HEK293T (cell line): ENCODE data around the gene RASGRP4.

Source experiments
- CTBP1 ChIP-seq: fragments of 450-650 bp; IDR thresholded peaks from 2 replicates; pipeline ENCODE4 v1.6.1; 2016; ENCODE audit warnings: borderline replicate concordance
- NFRKB ChIP-seq: fragments of 450-650 bp; IDR thresholded peaks from 2 replicates; pipeline ENCODE4 v1.6.1; 2016; ENCODE audit warnings: mild to moderate bottlenecking, moderate library complexity
- SUZ12 ChIP-seq: fragments of 450-650 bp; IDR thresholded peaks from 2 replicates; pipeline ENCODE4 v1.6.1; 2016; ENCODE audit warnings: mild to moderate bottlenecking
- ZNF384 ChIP-seq: fragments of 450-650 bp; IDR thresholded peaks from 2 replicates; pipeline ENCODE4 v1.6.1; 2016

DNA sequence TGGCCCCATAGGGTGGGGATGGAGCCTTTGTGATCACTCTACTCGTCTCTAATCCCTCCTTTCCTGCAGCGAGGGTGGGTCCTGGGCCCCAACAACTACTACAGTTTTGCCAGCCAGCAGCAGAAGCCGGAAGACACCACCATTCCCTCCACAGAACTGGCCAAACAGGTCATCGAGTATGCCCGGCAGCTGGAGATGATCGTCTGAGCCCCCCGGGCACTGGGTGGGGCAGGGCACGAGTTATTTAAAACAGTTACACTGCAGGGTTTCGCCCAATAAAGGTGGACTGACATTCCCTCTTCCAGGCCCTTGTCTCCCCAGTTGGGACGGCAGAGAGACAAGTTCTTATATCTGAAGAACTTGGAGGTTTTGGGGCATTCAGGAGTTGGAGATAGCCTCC lies 42.8 kb downstream of the RASGRP4 start:
- TF ChIP-seq CTBP1 (no peak), ZNF384 (no peak), SUZ12 (no peak), NFRKB (no peak)
